Keratinocyte (primary cell): ENCODE data around the gene SC5D. TPM values are rescaled to one million over a fixed set of nuclear protein-coding genes. Genes with fewer than 3 reads are reported as not detected.

Experiments used
- DNase-seq: peaks from one replicate; pipeline ENCODE4 v3.0.0-alpha.2; 2011; ENCODE audit warnings: low read depth, missing footprints, low spot score
- FAIRE-seq: peaks from 2 replicates; lab custom pipeline; 2011; peaks lifted over from hg19 to GRCh38; lab: Jason Lieb, UNC
- H2AFZ ChIP-seq: 2 replicates; pipeline ENCODE4 v1.6.0; 2012; ENCODE audit warnings: low read length, control low read depth, inconsistent platforms; ENCODE audit not compliant: control insufficient read depth
- H3K27ac ChIP-seq: 2 replicates; pipeline ENCODE4 v1.5.1; 2011; ENCODE audit warnings: low read length; ENCODE audit not compliant: control insufficient read depth, insufficient read depth
- H3K27me3 ChIP-seq: 3 replicates; pipeline ENCODE4 v1.6.0; 2011; ENCODE audit warnings: low read length; ENCODE audit not compliant: control insufficient read depth, insufficient read depth; ENCODE audit errors: extremely low read depth
- H3K36me3 ChIP-seq, 2 experiments: 2 replicates in 1 of 2; 3 replicates in 1 of 2; pipeline ENCODE4 v1.5.1; 2011; ENCODE audit warnings: low read length in 2 of 2, mild to moderate bottlenecking in 1 of 2; ENCODE audit not compliant: control insufficient read depth in 2 of 2, insufficient read depth in 2 of 2; ENCODE audit errors: extremely low read depth in 1 of 2
- H3K4me1 ChIP-seq: 3 replicates; pipeline ENCODE4 v1.5.1; 2011; ENCODE audit warnings: low read length; ENCODE audit not compliant: control insufficient read depth, insufficient read depth; ENCODE audit errors: extremely low read depth
- H3K4me2 ChIP-seq: 3 replicates; pipeline ENCODE4 v1.6.0; 2011; ENCODE audit warnings: low read depth, low read length; ENCODE audit not compliant: control insufficient read depth, insufficient read depth; ENCODE audit errors: extremely low read depth
- H3K4me3 ChIP-seq, 3 experiments: fragments of 200-600 bp in 1 of 3; sonication (generic) in 1 of 3; 2 replicates in 2 of 3; 3 replicates in 1 of 3; pipeline ENCODE4 v1.5.1; 2011 to 2016; ENCODE audit warnings: low read length in 3 of 3, mild to moderate bottlenecking in 3 of 3, control low read depth in 2 of 3, inconsistent platforms in 1 of 3, low read depth in 1 of 3, mixed read lengths in 1 of 3, mixed run types in 1 of 3, moderate library complexity in 1 of 3; ENCODE audit not compliant: control insufficient read depth in 2 of 3, insufficient read depth in 2 of 3; ENCODE audit errors: extremely low read depth in 1 of 3
- H3K79me2 ChIP-seq: 2 replicates; pipeline ENCODE4 v1.6.0; 2012; ENCODE audit warnings: low read length; ENCODE audit not compliant: control insufficient read depth, insufficient read depth
- H3K9ac ChIP-seq: 3 replicates; pipeline ENCODE4 v1.6.0; 2011; ENCODE audit warnings: low read length; ENCODE audit not compliant: control insufficient read depth, insufficient read depth; ENCODE audit errors: extremely low read depth
- H3K9me1 ChIP-seq: 3 replicates; pipeline ENCODE4 v1.6.0; 2011; ENCODE audit warnings: low read length; ENCODE audit not compliant: control insufficient read depth, insufficient read depth; ENCODE audit errors: extremely low read depth
- H3K9me3 ChIP-seq: 2 replicates; pipeline ENCODE4 v1.5.1; 2012; ENCODE audit warnings: low read depth, low read length; ENCODE audit not compliant: control insufficient read depth
- H4K20me1 ChIP-seq: 3 replicates; pipeline ENCODE4 v1.6.0; 2011; ENCODE audit warnings: low read length; ENCODE audit not compliant: control insufficient read depth, insufficient read depth; ENCODE audit errors: extremely low read depth
- CTCF ChIP-seq, 3 experiments: IDR thresholded peaks in 1 of 3; conservative IDR thresholded peaks in 1 of 3; optimal IDR thresholded peaks in 1 of 3; 2 replicates in 2 of 3; 3 replicates in 1 of 3; pipeline versions ENCODE3 to v1.5.1; 2011; ENCODE audit warnings: low read length in 3 of 3, mild to moderate bottlenecking in 3 of 3, moderate library complexity in 2 of 3, control low read depth in 1 of 3, inconsistent platforms in 1 of 3; ENCODE audit not compliant: insufficient read depth in 2 of 3; ENCODE audit errors: extremely low read depth in 1 of 3
- EZH2 ChIP-seq: IDR thresholded peaks from one replicate; pipeline ENCODE4 v1.6.1; 2012; ENCODE audit warnings: inconsistent platforms, mild to moderate bottlenecking, low read length, moderate library complexity
- dilution Hi-C: fragments of 300-500 bp; cut with MboI; formaldehyde crosslinking; loops from one replicate; pipeline ENCODE4 v1.7.0; 2020; ENCODE audit warnings: low sequenced_read_pairs; ENCODE audit not compliant: extremely low pct_ligation_motif_present
- polyA plus RNA-seq, 5 experiments: library from polyadenylated mRNA; depleted of rRNA in 3 of 5; stranded (reverse) in 3 of 5; stranded (forward) in 1 of 5; unstranded in 1 of 5; fragments of >200 nt; gene quantifications; 1 replicate in 1 of 5; 2 replicates in 3 of 5; 3 replicates in 1 of 5; pipeline versions ENCODE4 v1.2.1 to v1.2.3, GENCODE V29; 2011 to 2012; ENCODE audit warnings: missing spikeins in 2 of 5, low read depth in 1 of 5, low replicate concordance in 1 of 5

Gene SC5D
- polyA plus RNA-seq, 1 donor (not counting 4 experiments of a cell fraction or from before 2014, with no cell fraction given): 273 TPM

GRCh38 chr11:121336279-121336937, 43.8 kb downstream of the SC5D start:
- Histone ChIP-seq H3K36me3 (no peaks in the 10 kb centered on the region), H2AFZ (no peak overlapping the region), H3K27ac (no peak overlapping the region), H3K4me1 (no peaks in the 10 kb centered on the region), H3K4me2 (no peak overlapping the region), H3K79me2 (no peaks in the 10 kb centered on the region), H3K4me3 (no peak overlapping the region), H4K20me1 (no peaks in the 10 kb centered on the region), H3K9ac (no peak overlapping the region), H3K9me1 (no peaks in the 10 kb centered on the region), H3K9me3 (no peaks in the 10 kb centered on the region), H3K27me3 (peaks cover 29% of the 10 kb centered on the region)
- dilution Hi-C loops: no loop called here
- FAIRE-seq: no peak
- no peak for DNase-seq
- TF ChIP-seq EZH2 (no peak), CTCF (optimal IDR thresholded peaks at IDR 0.05 in 1 of 3, IDR thresholded peaks at IDR 0.05 in 1 of 3, conservative IDR thresholded peaks at IDR 0.05 in 1 of 3; ENCODE audit: extremely low read depth in 1 of 3, insufficient read depth in 2 of 3, low read length in 3 of 3) (no peak)

- TF ChIP-seq CTCF (optimal IDR thresholded peaks at IDR 0.05 in 1 of 3, IDR thresholded peaks at IDR 0.05 in 1 of 3, conservative IDR thresholded peaks at IDR 0.05 in 1 of 3; ENCODE audit: extremely low read depth in 1 of 3, insufficient read depth in 2 of 3, low read length in 3 of 3) (no peak), EZH2 (no peak)
- Histone ChIP-seq H3K36me3 (no peaks in the 10 kb centered on the region), H3K27me3 (peaks cover 29% of the 10 kb centered on the region), H3K9ac (no peak overlapping the region), H4K20me1 (no peaks in the 10 kb centered on the region), H3K79me2 (no peaks in the 10 kb centered on the region), H3K9me3 (no peaks in the 10 kb centered on the region), H3K27ac (no peak overlapping the region), H3K4me1 (no peaks in the 10 kb centered on the region), H3K4me3 (no peak overlapping the region), H3K4me2 (no peak overlapping the region), H3K9me1 (no peaks in the 10 kb centered on the region), H2AFZ (no peak overlapping the region)
- dilution Hi-C loops: no loop called here
- FAIRE-seq (no peak), DNase-seq (no peak)
Observed at GRCh38 chr11:121337078-121337477, 44.5 kb downstream of the SC5D start.
